ENCODE data around the gene PARD3. TPM values are rescaled to one million over a fixed set of nuclear protein-coding genes. Genes with fewer than 3 reads are reported as not detected.

PARD3 gene
- total RNA-seq, 6 donors from 2014 or later = 30.6 to 108 (median 50.6) TPM

DNA sequence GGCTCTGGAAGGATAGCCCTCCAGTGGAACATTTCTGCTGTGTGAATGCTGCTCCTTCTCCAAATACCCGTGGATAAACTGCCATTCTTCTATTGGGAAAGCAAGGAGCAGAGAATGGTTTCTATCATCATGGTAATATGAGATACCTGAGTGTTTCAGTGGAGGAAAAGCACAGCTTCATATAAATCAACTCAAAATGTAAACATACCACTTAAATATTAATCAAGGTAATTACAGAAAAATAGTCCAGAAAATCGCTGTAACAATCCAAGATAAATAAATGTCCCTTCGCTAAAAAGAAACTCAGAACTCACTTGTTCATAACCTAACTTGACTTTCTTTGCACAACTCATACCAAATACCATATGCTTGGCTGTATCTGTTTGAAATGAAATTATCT, 635.8 kb downstream of the PARD3 start:
- no peak for ATAC-seq (ENCODE audit: low FRiP score in 2 of 2)
- H3K27ac ChIP-seq = no peak overlapping the region
- H3K4me1 ChIP-seq = no peaks in the 10 kb centered on the region
- WGBS, 2 donors = 71 to 78% methylated on average over 3 of the region's 3 CpGs
- DNase-seq = no peak
- no peaks in the 10 kb centered on the region for H3K36me3 ChIP-seq
- TF ChIP-seq, protein P1, sequence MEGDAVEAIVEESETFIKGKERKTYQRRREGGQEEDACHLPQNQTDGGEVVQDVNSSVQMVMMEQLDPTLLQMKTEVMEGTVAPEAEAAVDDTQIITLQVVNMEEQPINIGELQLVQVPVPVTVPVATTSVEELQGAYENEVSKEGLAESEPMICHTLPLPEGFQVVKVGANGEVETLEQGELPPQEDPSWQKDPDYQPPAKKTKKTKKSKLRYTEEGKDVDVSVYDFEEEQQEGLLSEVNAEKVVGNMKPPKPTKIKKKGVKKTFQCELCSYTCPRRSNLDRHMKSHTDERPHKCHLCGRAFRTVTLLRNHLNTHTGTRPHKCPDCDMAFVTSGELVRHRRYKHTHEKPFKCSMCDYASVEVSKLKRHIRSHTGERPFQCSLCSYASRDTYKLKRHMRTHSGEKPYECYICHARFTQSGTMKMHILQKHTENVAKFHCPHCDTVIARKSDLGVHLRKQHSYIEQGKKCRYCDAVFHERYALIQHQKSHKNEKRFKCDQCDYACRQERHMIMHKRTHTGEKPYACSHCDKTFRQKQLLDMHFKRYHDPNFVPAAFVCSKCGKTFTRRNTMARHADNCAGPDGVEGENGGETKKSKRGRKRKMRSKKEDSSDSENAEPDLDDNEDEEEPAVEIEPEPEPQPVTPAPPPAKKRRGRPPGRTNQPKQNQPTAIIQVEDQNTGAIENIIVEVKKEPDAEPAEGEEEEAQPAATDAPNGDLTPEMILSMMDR (IDR thresholded peaks at IDR 0.05) = no peak
- no peak for TF ChIP-seq EP300 (IDR thresholded peaks at IDR 0.05)
- TF ChIP-seq POLR2A (IDR thresholded peaks at IDR 0.05) = no peak
- no peak for TF ChIP-seq POLR2AphosphoS5 (IDR thresholded peaks at IDR 0.05)
- no peaks in the 10 kb centered on the region for H3K27me3 ChIP-seq
- no peak overlapping the region for H3K4me3 ChIP-seq
- H3K9me3 ChIP-seq = no peaks in the 10 kb centered on the region

DNA sequence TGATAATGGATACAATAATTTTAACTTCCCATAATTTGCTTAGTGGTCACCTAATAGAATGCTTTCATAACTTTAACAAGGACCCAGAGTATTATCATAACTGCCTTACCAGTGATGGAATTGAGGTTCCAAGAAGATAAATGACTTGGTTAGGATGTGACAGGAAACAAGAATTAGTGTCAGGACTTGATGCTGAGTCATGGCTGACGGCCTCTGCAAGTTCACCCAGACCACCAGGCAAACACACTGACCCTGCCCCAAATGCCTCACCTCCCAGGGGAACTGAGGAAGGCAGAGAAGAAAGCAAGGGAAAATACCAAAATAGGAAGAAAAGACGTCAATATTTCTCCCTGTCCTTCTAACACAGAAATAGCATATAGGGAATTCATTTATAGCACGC, 636.3 kb downstream of the PARD3 start:
- no peak overlapping the region for H3K27ac ChIP-seq
- ATAC-seq (ENCODE audit: low FRiP score in 2 of 2) = no peak
- no peak for TF ChIP-seq POLR2A (IDR thresholded peaks at IDR 0.05)
- no peak for TF ChIP-seq POLR2AphosphoS5 (IDR thresholded peaks at IDR 0.05)
- TF ChIP-seq, protein P1 (IDR thresholded peaks at IDR 0.05) = no peak
- no peak for TF ChIP-seq EP300 (IDR thresholded peaks at IDR 0.05)
- no peaks in the 10 kb centered on the region for H3K36me3 ChIP-seq
- H3K4me3 ChIP-seq = no peak overlapping the region
- no peaks in the 10 kb centered on the region for H3K9me3 ChIP-seq
- H3K4me1 ChIP-seq = no peaks in the 10 kb centered on the region
- H3K27me3 ChIP-seq = no peaks in the 10 kb centered on the region
- WGBS, 2 donors = 77 to 82% methylated on average over 3 of the region's 3 CpGs
- no peak for DNase-seq

DNA sequence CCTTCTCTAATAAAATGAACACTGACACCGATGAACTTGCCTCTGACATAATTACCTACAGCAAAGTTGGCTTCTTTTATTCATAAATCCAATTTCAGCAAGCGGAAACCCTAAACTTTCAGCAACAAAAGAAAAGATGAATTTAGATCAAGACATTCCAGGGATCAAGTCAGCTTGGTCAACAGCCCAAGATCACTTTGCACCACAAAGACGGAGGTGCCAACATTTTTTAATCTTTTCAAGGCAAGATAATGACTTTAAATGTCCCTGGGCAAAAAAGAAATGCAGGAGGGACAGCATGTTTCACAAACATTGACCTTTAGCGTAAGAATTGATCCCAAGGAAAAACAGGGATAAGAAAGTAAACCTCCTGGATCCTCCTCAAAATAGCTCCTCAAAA, 636.9 kb downstream of the PARD3 start:
- WGBS, 2 donors = 83 to 96% methylated on average over 4 of the region's 4 CpGs
- Histone ChIP-seq H3K27ac (no peak overlapping the region), H3K36me3 (no peaks in the 10 kb centered on the region)

DNA sequence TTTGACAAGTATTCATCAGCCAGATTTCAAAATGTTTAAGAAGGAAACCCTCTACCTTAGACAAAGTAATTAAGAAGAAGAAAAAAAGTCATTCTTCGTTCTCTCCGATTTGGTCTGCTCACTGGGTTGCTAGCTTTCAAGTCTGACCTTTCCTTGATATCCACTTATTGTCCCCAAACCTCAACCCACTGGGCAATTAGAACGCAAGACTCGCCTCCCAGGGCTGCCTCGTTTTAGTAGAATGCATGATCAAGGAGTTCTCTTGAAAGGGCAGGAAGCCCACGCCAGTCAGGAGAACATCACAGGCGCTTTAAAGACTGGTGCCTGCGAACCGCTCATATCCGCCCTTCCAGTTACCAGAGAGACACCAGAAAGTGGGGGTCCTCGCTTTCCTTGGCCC, 637.7 kb downstream of the PARD3 start:
- H3K4me3 ChIP-seq = no peak overlapping the region
- no peak overlapping the region for H3K27ac ChIP-seq
- H3K36me3 ChIP-seq = no peaks in the 10 kb centered on the region
- ATAC-seq (ENCODE audit: low FRiP score in 2 of 2) (no peak), DNase-seq (no peak)
- H3K27me3 ChIP-seq = no peaks in the 10 kb centered on the region
- TF ChIP-seq, protein P1 (IDR thresholded peaks at IDR 0.05) = no peak
- TF ChIP-seq EP300 (IDR thresholded peaks at IDR 0.05) (no peak), POLR2AphosphoS5 (IDR thresholded peaks at IDR 0.05) (no peak), POLR2A (IDR thresholded peaks at IDR 0.05) (no peak)
- no peaks in the 10 kb centered on the region for H3K9me3 ChIP-seq
- peaks cover 0 to 4% (median 0%) of the 10 kb centered on the region in 4 donors for H3K4me1 ChIP-seq
- 87 to 88% methylated on average over 11 of the region's 11 CpGs for WGBS, 2 donors

More for the DNA sequence above, 636.9 kb downstream of the PARD3 start:
- TF ChIP-seq, protein P1 (IDR thresholded peaks at IDR 0.05) = no peak
- no peaks in the 10 kb centered on the region for H3K9me3 ChIP-seq
- H3K4me3 ChIP-seq = no peak overlapping the region
- ATAC-seq (ENCODE audit: low FRiP score in 2 of 2) (no peak), DNase-seq (no peak)
- no peaks in the 10 kb centered on the region for H3K27me3 ChIP-seq
- no peaks in the 10 kb centered on the region for H3K4me1 ChIP-seq

DNA sequence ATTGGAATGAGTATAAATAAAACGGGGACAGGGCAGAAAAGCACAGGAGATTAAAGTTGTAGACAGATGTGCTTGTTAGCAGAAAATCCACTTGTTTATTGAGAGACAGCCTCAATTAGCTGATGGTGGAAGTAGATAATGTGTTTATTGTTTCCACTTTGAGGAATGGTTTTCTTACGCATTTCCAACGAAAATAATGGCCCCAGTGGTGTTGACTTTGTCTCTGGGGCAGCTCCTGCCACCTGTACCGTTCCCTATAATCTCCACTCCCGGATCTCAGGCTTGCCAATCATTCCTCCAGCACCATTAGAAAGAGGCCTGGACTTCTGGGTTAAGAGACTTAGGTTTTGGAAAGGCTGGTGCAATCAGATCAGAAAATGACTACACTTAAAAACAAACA, 638.7 kb downstream of the PARD3 start:
- Histone ChIP-seq H3K36me3 (no peaks in the 10 kb centered on the region), H3K27me3 (no peaks in the 10 kb centered on the region), H3K4me3 (no peak overlapping the region), H3K4me1 (peaks cover 0 to 4% (median 1%) of the 10 kb centered on the region in 4 donors), H3K27ac (no peak overlapping the region), H3K9me3 (no peaks in the 10 kb centered on the region)
- WGBS, 2 donors = 69 to 70% methylated on average over 5 of the region's 5 CpGs
- DNase-seq = no peak
- ATAC-seq (ENCODE audit: low FRiP score in 2 of 2) = no peak
- TF ChIP-seq, protein P1 (IDR thresholded peaks at IDR 0.05) = no peak
- TF ChIP-seq POLR2AphosphoS5 (IDR thresholded peaks at IDR 0.05) (no peak), EP300 (IDR thresholded peaks at IDR 0.05) (no peak), POLR2A (IDR thresholded peaks at IDR 0.05) (no peak)
